HG02588 (cell line): Measurements from ENCODE around the gene KIAA1958.
"Not testable (repeated sequence)": the region's sequence is repeated elsewhere in the genome, so short reads cannot be mapped to it uniquely, and the experiment has no call there.

Source experiments
- ATAC-seq: cut with Tn5 transposase; IDR thresholded peaks from one replicate; pipeline ENCODE4 v1.9.1; 2021; ENCODE audit warnings: mild to moderate bottlenecking, moderate library complexity; ENCODE audit not compliant: unreplicated experiment

KIAA1958 gene

DNA sequence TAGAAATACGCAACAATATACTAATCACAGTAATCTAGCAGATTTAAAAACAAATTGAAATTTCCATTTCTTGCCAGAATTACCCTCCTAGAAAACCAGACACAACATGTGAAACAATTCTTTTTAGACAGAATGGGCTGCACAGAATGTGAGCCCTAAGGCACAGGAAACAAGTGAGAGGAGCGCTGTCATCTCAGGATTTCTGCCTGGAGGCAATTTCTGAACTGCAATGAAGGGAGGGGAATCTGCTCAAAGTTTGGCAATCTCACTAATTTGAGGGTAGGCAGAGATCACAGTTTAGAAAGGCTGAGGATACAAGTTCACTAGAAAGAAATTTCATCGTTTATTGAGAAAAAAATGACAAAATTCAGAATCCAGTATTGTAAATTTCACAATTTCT lies 161.0 kb downstream of the KIAA1958 start:
- no peak for ATAC-seq

DNA sequence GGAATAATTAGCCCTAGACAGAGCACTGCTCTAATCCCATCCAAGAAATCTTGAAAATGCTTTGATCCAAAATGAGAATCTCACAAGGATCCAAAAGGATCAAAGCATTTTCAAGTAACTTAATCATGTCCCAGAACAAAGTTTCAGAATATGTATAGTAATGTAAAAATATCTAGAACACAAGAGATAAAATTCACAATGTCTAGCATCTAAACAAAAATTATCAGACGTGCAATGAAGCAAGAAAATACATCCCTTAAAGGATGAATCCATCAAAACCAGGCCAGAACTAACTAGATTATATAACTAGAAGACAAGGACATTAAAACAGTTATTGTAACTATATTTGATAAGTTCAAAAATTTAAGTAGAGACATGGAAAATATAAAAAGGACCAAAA lies 162.0 kb downstream of the KIAA1958 start:
- no peak for ATAC-seq

GRCh38 chr9:112654282-112654681 lies 167.7 kb downstream of the KIAA1958 start:
- no peak for ATAC-seq

GRCh38 chr9:112655668-112656067 lies 169.0 kb downstream of the KIAA1958 start:
- ATAC-seq, result no peak

DNA sequence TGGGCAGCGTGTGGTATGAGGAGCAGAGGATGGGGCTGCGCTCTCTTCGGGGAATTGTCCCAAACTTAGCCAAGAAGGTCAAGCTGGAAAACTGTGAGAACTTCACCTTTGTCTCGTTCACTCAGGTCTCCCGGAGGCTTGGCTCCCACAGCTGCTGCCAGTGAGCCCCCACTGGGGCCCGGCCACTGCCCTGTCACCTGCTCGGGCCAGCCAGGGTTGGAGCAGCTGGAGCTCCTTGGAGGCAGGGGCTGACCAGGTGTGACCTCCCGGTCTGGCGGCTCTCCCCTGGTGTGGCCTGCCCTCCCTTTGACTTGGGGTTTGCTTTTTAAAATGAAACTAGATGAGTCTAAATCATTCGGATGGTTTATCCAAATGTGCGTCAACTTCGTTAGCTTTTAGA lies 173.3 kb downstream of the KIAA1958 start:
- ATAC-seq, result no peak

DNA sequence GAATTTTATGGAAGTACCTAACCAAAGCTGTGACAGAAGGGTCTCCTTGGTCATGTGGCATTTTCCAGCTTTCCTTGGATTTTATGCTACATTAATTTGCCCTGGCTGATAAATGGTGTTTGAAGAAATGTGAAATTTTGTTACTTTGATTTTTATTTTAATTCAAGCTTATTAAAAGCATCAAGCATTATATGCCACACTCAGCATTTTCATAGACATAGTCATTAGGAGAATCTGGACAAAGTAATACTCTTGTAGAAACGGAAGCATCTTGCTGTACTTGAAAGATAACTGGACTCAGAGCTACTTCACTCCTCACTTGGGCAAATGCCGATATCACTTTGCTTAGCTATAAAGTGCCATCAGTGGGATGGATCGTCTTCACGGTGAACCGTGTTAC lies 177.1 kb downstream of the KIAA1958 start:
- no peak for ATAC-seq

GRCh38 chr9:112664531-112664930 lies 177.9 kb downstream of the KIAA1958 start:
- ATAC-seq, result no peak

DNA sequence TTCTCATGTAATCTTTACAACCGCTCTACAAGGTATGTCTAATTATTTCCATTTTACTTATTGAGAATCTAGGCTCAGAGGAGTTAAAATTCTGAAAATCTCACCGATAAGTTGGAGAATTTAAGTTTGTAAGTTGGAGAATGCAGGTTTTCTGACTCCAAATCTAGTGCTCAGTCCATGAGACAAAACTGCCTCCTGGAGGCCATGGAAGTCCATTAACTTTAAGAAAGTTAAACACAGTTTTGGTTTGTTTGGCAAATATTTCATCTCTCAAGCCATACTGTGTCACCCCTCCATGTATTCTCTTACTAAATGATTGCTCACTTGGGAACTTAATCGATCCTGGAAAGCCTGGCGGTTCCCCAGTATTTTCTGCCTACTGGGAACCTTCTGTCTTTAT lies 178.7 kb downstream of the KIAA1958 start:
- no peak for ATAC-seq

GRCh38 chr9:112669326-112669725 lies 182.7 kb downstream of the KIAA1958 start:
- no peak for ATAC-seq

GRCh38 chr9:112670991-112671625 lies 184.5 kb downstream of the KIAA1958 start:
- ATAC-seq, result no peak

DNA sequence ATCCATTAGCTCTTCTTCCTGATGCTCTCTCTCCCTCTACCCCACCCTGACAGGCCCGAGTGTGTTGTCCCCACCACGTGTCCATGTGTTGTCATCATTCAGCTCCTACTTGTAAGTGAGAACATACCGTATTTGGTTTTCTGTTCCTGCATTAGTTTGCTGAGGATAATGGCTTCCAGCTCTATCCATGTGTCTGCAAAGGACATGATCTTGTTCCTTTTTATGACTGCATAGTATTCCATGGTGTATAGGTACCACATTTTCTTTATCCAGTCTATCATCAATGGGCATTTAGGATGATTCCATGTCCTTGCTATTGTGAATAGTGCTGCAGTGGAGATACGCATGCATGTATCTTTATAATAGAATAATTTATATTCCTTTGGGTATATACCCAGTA lies 186.6 kb downstream of the KIAA1958 start:
- ATAC-seq, result not testable (repeated sequence)

- ATAC-seq, result no peak
Measured at GRCh38 chr9:112677040-112677439, 190.4 kb downstream of the KIAA1958 start.

- ATAC-seq, result no peak
Measured at GRCh38 chr9:112680731-112681402, 194.2 kb downstream of the KIAA1958 start.

DNA sequence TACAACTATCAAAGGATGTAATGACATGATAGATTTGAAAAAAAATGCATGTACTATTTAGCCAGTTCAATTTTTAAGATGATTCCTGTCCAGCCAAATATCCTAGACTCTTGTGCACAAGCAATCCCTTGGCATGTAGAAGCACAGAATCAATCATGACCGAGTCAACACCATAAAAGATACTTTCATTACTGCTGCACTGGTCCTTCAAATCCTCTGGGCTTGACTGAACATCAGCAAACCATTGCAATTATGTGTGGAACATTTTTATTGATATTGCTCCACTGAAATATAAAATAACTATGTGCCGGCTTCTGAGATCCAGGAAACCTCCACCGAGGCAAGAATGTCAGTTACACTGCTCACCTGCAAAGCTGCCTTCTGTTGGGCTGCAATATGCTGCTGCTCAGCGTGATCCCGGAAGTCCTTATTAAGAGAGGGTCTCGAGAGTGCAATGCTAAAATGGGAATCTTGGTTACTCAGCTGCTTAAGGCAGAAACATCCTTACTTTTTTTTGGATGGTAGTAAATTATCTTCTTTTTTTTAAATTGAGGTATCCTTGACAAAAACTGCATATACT lies 202.6 kb downstream of the KIAA1958 start:
- ATAC-seq, result no peak

- ATAC-seq, result no peak
Measured at GRCh38 chr9:112694706-112695555, 208.3 kb downstream of the KIAA1958 start.

DNA sequence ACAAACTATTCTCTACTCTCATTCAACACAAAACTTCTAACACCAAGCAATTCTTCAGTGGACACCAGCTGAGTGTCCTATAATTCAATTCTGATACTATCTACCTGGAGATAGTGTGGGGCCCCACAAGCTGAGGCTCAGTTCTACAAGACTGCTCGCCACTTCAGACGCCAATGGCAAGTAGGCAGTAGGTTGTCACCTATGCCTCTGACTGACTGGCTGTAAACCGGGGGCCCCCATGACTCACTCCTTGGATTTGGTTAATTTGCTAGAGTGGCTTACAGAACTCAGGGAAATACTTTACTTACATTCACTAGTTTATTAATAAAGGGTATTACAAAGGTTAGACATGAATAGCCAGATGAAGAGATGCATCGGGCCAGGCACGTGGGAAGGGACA lies 209.8 kb downstream of the KIAA1958 start:
- no peak for ATAC-seq

DNA sequence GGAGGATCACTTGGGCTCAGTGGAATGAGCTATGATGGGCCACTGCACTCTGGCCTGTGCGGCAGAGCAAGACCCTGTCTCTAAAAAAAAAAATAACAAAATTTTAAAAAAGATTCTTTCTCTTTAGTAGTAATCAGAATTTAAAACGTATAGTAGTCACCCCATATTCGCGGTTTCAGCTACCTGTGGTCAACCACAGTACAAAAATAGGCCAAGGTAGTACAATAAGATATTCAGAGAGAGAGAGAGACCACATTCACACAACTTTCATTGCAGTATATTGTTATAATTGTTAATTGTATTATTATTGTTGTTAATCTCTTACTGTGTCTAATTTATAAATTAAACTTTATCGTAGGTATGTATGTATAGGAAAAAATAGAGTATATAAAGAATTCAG lies 212.6 kb downstream of the KIAA1958 start:
- no peak for ATAC-seq

DNA sequence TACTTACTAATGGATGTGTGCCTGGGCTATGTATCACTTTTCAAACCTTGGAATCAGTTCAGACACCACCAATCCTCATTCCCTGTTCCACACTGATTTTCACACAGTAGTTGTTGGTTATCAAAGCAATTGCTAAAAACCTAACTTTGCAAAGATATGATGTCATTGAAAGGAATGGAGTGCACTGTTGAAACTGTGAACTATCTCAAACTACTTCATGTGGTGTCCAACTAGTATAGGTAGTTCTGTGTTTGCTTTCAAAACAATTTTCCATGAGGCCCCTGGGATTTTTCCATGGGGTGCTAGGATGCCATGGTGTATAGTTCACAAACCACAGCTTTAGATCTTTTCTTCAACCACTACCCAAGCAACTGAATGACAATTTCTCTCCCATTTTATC lies 213.5 kb downstream of the KIAA1958 start:
- no peak for ATAC-seq

DNA sequence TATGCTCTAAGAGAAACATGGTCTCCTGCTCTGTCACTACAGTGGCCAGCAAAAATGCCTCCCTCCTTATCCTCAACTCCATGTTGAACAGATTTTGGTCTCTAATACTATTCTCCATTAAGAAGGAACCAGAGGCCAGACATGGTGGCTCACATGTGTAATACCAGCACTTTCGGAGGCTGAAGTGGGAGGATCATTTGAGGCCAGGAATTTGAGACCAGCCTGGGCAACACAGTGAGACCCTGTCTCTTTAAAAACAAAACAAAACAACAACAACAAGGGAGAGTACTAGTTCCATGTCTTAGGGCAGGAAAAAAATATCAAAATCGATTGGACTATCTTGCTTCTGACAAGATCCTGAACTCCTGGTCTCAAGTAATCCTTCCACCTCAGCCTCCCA lies 216.7 kb downstream of the KIAA1958 start:
- ATAC-seq, result no peak

GRCh38 chr9:112705768-112706427 lies 219.3 kb downstream of the KIAA1958 start:
- no peak for ATAC-seq
